GM12801 (cell line): Measurements from ENCODE around the gene MAP4.

Experiments
- CTCF ChIP-seq: IDR thresholded peaks from one replicate; pipeline ENCODE4 v1.5.1; 2011; ENCODE audit warnings: control low read depth; ENCODE audit not compliant: insufficient read length; ENCODE audit errors: extremely low read depth

MAP4 gene

GRCh38 chr3:48012659-48013058, 3.6 kb downstream of the MAP4 start:
- no peak for TF ChIP-seq CTCF

GRCh38 chr3:48004694-48005093, 11.5 kb downstream of the MAP4 start:
- TF ChIP-seq CTCF: no peak

GRCh38 chr3:48002787-48003186, 13.4 kb downstream of the MAP4 start:
- TF ChIP-seq CTCF: no peak

GRCh38 chr3:48001991-48002390, 14.2 kb downstream of the MAP4 start:
- TF ChIP-seq CTCF: no peak

GRCh38 chr3:48000212-48000611, 16.0 kb downstream of the MAP4 start:
- TF ChIP-seq CTCF: no peak

- no peak for TF ChIP-seq CTCF
Observed at GRCh38 chr3:47996440-47996839, 19.8 kb downstream of the MAP4 start.

- no peak for TF ChIP-seq CTCF
Observed at GRCh38 chr3:47994180-47994579, 22.0 kb downstream of the MAP4 start.

- TF ChIP-seq CTCF: no peak
Observed at GRCh38 chr3:47991341-47991740, 24.9 kb downstream of the MAP4 start.
